GM13976 (cell line): Measurements from ENCODE around the gene CCND3.
A peak's percentile ranks its signal among the peaks of the same experiment; 100 is the strongest.

ENCODE experiments used
- DNase-seq: peaks from one replicate; pipeline ENCODE4 v3.0.0; 2012; ENCODE audit warnings: low spot score
- CTCF ChIP-seq: IDR thresholded peaks from 2 replicates; pipeline ENCODE4 v1.5.1; 2012; ENCODE audit warnings: borderline replicate concordance, mild to moderate bottlenecking; ENCODE audit not compliant: insufficient read depth; ENCODE audit errors: extremely low read depth, missing control alignments, control extremely low read depth
- in situ Hi-C: fragments of 300-500 bp; cut with MboI; formaldehyde crosslinking; loops from one replicate; pipeline ENCODE4 v1.12.0; 2022; ENCODE audit warnings: low sequenced_read_pairs, mixed read lengths, inconsistent platforms; ENCODE audit not compliant: unreplicated experiment

The CCND3 gene

GRCh38 chr6:41929924-41930323 lies 11.7 kb downstream of the CCND3 start:
- TF ChIP-seq CTCF, result no peak
- DNase-seq, result no peak
- in situ Hi-C loops, result loop anchor here (10.0 kb wide), 1 partner anchor 85 kb away; no protein-coding TSS in a partner anchor

GRCh38 chr6:41927253-41927652 lies 14.4 kb downstream of the CCND3 start:
- no peak for TF ChIP-seq CTCF
- DNase-seq, result no peak
- in situ Hi-C loops, result no loop called here

- no peak for TF ChIP-seq CTCF
- DNase-seq, result no peak
- in situ Hi-C loops, result no loop called here
Observed at GRCh38 chr6:41922154-41922553, 19.5 kb downstream of the CCND3 start.

- no peak for DNase-seq
- TF ChIP-seq CTCF, result no peak
- in situ Hi-C loops, result no loop called here
Observed at GRCh38 chr6:41921712-41921998, 20.0 kb downstream of the CCND3 start.

- in situ Hi-C loops, result no loop called here
- TF ChIP-seq CTCF, result peak; percentile 88
- peak; percentile 97 for DNase-seq
Observed at GRCh38 chr6:41920921-41921711, 20.5 kb downstream of the CCND3 start, which contains the start of the genes BYSL and MED20. Gene BYSL (plus strand): TSS chr6:41921499. CDS start chr6:41921563, 64 bp downstream. Gene MED20 (minus strand): TSS chr6:41921139. CDS start chr6:41921018, 121 bp downstream.

- no peak for DNase-seq
- in situ Hi-C loops, result no loop called here
- TF ChIP-seq CTCF, result no peak
Observed at GRCh38 chr6:41917528-41917927, 24.1 kb downstream of the CCND3 start.
